Aorta (tissue), 5 donors: Measurements from ENCODE around the gene GALNT18. TPM values are rescaled to one million over a fixed set of nuclear protein-coding genes. Genes with fewer than 3 reads are reported as not detected.

Experiments used
- ATAC-seq: fragments of 200-7000 bp; cut with Tn5 transposase; one replicate; pipeline ENCODE4 v1.9.1; 2022; ENCODE audit warnings: moderate library complexity; ENCODE audit not compliant: low FRiP score
- DNase-seq, 2 donors: peaks; one replicate each; pipeline ENCODE4 v3.0.0-alpha.2; 2020
- H3K27ac ChIP-seq, 2 donors: one replicate each; pipeline ENCODE4 v1.5.1; 2013; ENCODE audit warnings: low read length in 2 of 2, mild to moderate bottlenecking in 2 of 2, moderate library complexity in 2 of 2, control low read depth in 1 of 2, inconsistent platforms in 1 of 2, low read depth in 1 of 2
- H3K27me3 ChIP-seq, 2 donors: one replicate each; pipeline ENCODE4 v1.6.1; 2013; ENCODE audit warnings: control low read depth in 1 of 2, low read length in 1 of 2, mild to moderate bottlenecking in 1 of 2, moderate library complexity in 1 of 2; ENCODE audit not compliant: insufficient read depth in 2 of 2, control insufficient read depth in 1 of 2
- H3K36me3 ChIP-seq, 2 donors: one replicate each; pipeline ENCODE4 v1.6.1; 2013; ENCODE audit warnings: control low read depth in 1 of 2, low read length in 1 of 2, mild to moderate bottlenecking in 1 of 2; ENCODE audit not compliant: insufficient read depth in 2 of 2, control insufficient read depth in 1 of 2
- H3K4me1 ChIP-seq, 2 donors: one replicate each; pipeline ENCODE4 v1.6.1; 2013; ENCODE audit warnings: low read length in 2 of 2, control low read depth in 1 of 2, mild to moderate bottlenecking in 1 of 2, moderate library complexity in 1 of 2; ENCODE audit not compliant: insufficient read depth in 2 of 2, control insufficient read depth in 1 of 2
- H3K4me3 ChIP-seq, 2 donors: one replicate each; pipeline ENCODE4 v1.5.1; 2013; ENCODE audit warnings: low read length in 2 of 2, control low read depth in 1 of 2, mild to moderate bottlenecking in 1 of 2
- H3K9me3 ChIP-seq: one replicate; pipeline ENCODE4 v1.6.1; 2013; ENCODE audit warnings: mild to moderate bottlenecking, low read length; ENCODE audit not compliant: control insufficient read depth
- WGBS, 2 donors: extraction: QIAGEN DNeasy Blood & Tissue Kit; methylation state at CpG; one replicate each; pipeline ENCODE4 v1.1.7; 2013; 5-methylcytosine and 5-hydroxymethylcytosine counted together
- intact Hi-C, 2 donors: fragments of 100-400 bp; cut with DNase I; formaldehyde crosslinking; loops; one replicate each; pipeline versions ENCODE4 v1.14.2 to v1.15.0; 2022
- polyA plus RNA-seq, 2 donors: library from polyadenylated mRNA; stranded (reverse); fragments of 200-250 nt; gene quantifications; one replicate each; pipeline ENCODE4 v1.2.3, GENCODE V29; 2013
- total RNA-seq, 2 donors: library from RNA; stranded (reverse); fragmentation: NEBNext Ultra II Directional; extraction: Animal tissue kit (Norgen Biotek cat#: 25700); gene quantifications; one replicate each; pipeline ENCODE4 v1.2.1, GENCODE V29; 2021
- donor health status: healthy with polysubstance abuse.
- donor health status: Bipolar disorder and iron deficiency.
- donor health status: DM: no; HTN: no; CAD: no.
- donor health status: DM: no; HTN: no; CAD: no.
- donor health status: DM: yes; HTN: yes; CAD: no.

Gene GALNT18
- total and polyA plus RNA-seq, 4 donors, result 5.3 to 60.6 (median 21.4) TPM

- H3K27me3 ChIP-seq, result no peaks in the 10 kb centered on the region
- DNase-seq (no peak), ATAC-seq (no peak)
- H3K9me3 ChIP-seq, result no peaks in the 10 kb centered on the region
- intact Hi-C loops, result no loop called here
- H3K36me3 ChIP-seq, result peaks cover 0 to 2% of the 10 kb centered on the region in 2 donors
- 73 to 81% methylated on average over 7 of the region's 7 CpGs for WGBS, 2 donors
- no peak overlapping the region for H3K27ac ChIP-seq
- no peak overlapping the region for H3K4me3 ChIP-seq
- H3K4me1 ChIP-seq, result no peaks in the 10 kb centered on the region
These were observed 317.3 kb downstream of the GALNT18 start for GRCh38 chr11:11304550-11304949.

- no peaks in the 10 kb centered on the region for H3K9me3 ChIP-seq
- H3K4me3 ChIP-seq, result no peak overlapping the region
- H3K27me3 ChIP-seq, result no peaks in the 10 kb centered on the region
- no peak overlapping the region for H3K27ac ChIP-seq
- peaks cover 0 to 2% of the 10 kb centered on the region in 2 donors for H3K36me3 ChIP-seq
- intact Hi-C loops, result no loop called here
- H3K4me1 ChIP-seq, result no peaks in the 10 kb centered on the region
- ATAC-seq (no peak), DNase-seq (no peak)
- WGBS, 2 donors, result 91 to 96% methylated on average over 10 of the region's 10 CpGs
These were observed 319.2 kb downstream of the GALNT18 start for GRCh38 chr11:11302565-11302964.

GRCh38 chr11:11301212-11301611 is 320.6 kb downstream of the GALNT18 start:
- 82 to 89% methylated on average over 6 of the region's 6 CpGs for WGBS, 2 donors

GRCh38 chr11:11297578-11297977 is 324.2 kb downstream of the GALNT18 start:
- no peak for ATAC-seq
- no peak for DNase-seq
- H3K4me1 ChIP-seq, result no peaks in the 10 kb centered on the region
- 45 to 49% methylated on average over 6 of the region's 6 CpGs for WGBS, 2 donors
- H3K36me3 ChIP-seq, result peaks cover 0 to 2% of the 10 kb centered on the region in 2 donors
- H3K9me3 ChIP-seq, result no peaks in the 10 kb centered on the region
- no peak overlapping the region for H3K27ac ChIP-seq
- no peak overlapping the region for H3K4me3 ChIP-seq
- no peaks in the 10 kb centered on the region for H3K27me3 ChIP-seq
- intact Hi-C loops, result no loop called here

More at GRCh38 chr11:11301212-11301611, 320.6 kb downstream of the GALNT18 start:
- Histone ChIP-seq H3K4me3 (no peak overlapping the region), H3K27me3 (no peaks in the 10 kb centered on the region), H3K27ac (no peak overlapping the region), H3K4me1 (no peaks in the 10 kb centered on the region), H3K9me3 (no peaks in the 10 kb centered on the region), H3K36me3 (peaks cover 0 to 2% of the 10 kb centered on the region in 2 donors)
- ATAC-seq (no peak), DNase-seq (no peak)
- intact Hi-C loops, result no loop called here

GRCh38 chr11:11296434-11296833 is 325.4 kb downstream of the GALNT18 start:
- Histone ChIP-seq H3K36me3 (peaks cover 0 to 2% of the 10 kb centered on the region in 2 donors), H3K27me3 (no peaks in the 10 kb centered on the region), H3K9me3 (no peaks in the 10 kb centered on the region), H3K4me1 (no peaks in the 10 kb centered on the region), H3K27ac (no peak overlapping the region), H3K4me3 (no peak overlapping the region)
- intact Hi-C loops, result no loop called here
- ATAC-seq (no peak), DNase-seq (no peak)
- 84 to 92% methylated on average over 3 of the region's 3 CpGs for WGBS, 2 donors

- 47 to 48% methylated on average over 3 of the region's 3 CpGs for WGBS, 2 donors
- intact Hi-C loops, result loop anchor here in 1 of 2 donors (1.0 kb wide), 1 partner anchor 14 kb away; no protein-coding TSS in a partner anchor
- Histone ChIP-seq H3K27ac (no peak overlapping the region), H3K36me3 (peaks cover 0 to 2% of the 10 kb centered on the region in 2 donors), H3K4me1 (no peaks in the 10 kb centered on the region), H3K27me3 (no peaks in the 10 kb centered on the region), H3K9me3 (no peaks in the 10 kb centered on the region), H3K4me3 (no peak overlapping the region)
- DNase-seq (no peak), ATAC-seq (no peak)
These were observed 327.3 kb downstream of the GALNT18 start for GRCh38 chr11:11294551-11294855.

GRCh38 chr11:11293798-11294550 is 327.8 kb downstream of the GALNT18 start:
- Histone ChIP-seq H3K4me1 (no peaks in the 10 kb centered on the region), H3K4me3 (no peak overlapping the region), H3K27ac (no peak overlapping the region), H3K36me3 (peaks cover 0 to 2% of the 10 kb centered on the region in 2 donors), H3K27me3 (no peaks in the 10 kb centered on the region), H3K9me3 (no peaks in the 10 kb centered on the region)
- intact Hi-C loops, result loop anchor here in 1 of 2 donors (1.0 kb wide), 1 partner anchor 14 kb away; no protein-coding TSS in a partner anchor
- DNase-seq (no peak), ATAC-seq (no peak)
- 63 to 65% methylated on average over 5 of the region's 5 CpGs for WGBS, 2 donors

- Histone ChIP-seq H3K4me3 (no peak overlapping the region), H3K4me1 (no peaks in the 10 kb centered on the region), H3K27ac (no peak overlapping the region), H3K27me3 (no peaks in the 10 kb centered on the region), H3K36me3 (peaks cover 0 to under 1% of the 10 kb centered on the region in 2 donors), H3K9me3 (no peaks in the 10 kb centered on the region)
- DNase-seq (no peak), ATAC-seq (no peak)
- WGBS, 2 donors, result 84 to 85% methylated on average over 12 of the region's 12 CpGs
- intact Hi-C loops, result no loop called here
These were observed 329.0 kb downstream of the GALNT18 start for GRCh38 chr11:11292839-11293238.
